ENCODE data around the gene FAHD2B.
"Not testable (repeated sequence)": the region's sequence is repeated elsewhere in the genome, so short reads cannot be mapped to it uniquely, and the experiment has no call there.

DNA sequence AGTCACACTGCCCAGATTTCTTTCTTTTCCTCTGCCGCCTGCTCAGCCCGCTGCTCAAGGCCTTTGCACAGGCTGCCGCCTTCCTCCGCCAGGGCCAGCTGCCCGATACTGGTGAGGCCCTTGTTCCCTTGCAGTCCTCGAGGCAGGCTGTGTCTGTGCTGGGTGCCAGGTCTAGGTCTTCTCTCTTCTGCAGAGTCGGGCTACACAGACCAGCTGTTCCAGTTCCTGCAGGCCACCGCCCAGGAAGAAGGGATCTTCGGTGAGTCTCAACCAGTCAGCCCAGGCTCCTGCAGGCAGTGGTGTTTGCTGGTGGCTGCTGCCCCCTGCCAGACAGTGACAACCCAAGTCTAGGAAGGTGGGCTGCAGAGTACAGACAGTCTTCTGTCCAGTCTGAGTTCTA is 12.5 kb downstream of the FAHD2B start:
- TF ChIP-seq, protein P1, sequence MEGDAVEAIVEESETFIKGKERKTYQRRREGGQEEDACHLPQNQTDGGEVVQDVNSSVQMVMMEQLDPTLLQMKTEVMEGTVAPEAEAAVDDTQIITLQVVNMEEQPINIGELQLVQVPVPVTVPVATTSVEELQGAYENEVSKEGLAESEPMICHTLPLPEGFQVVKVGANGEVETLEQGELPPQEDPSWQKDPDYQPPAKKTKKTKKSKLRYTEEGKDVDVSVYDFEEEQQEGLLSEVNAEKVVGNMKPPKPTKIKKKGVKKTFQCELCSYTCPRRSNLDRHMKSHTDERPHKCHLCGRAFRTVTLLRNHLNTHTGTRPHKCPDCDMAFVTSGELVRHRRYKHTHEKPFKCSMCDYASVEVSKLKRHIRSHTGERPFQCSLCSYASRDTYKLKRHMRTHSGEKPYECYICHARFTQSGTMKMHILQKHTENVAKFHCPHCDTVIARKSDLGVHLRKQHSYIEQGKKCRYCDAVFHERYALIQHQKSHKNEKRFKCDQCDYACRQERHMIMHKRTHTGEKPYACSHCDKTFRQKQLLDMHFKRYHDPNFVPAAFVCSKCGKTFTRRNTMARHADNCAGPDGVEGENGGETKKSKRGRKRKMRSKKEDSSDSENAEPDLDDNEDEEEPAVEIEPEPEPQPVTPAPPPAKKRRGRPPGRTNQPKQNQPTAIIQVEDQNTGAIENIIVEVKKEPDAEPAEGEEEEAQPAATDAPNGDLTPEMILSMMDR (IDR thresholded peaks at IDR 0.05) = not testable (repeated sequence)
- not testable (repeated sequence) for TF ChIP-seq EP300 (IDR thresholded peaks at IDR 0.05)

Data from tibial nerve (tissue), 4 donors.